HUES48 (cell line): ENCODE measurements around the gene IRF1.

Experiments used
- H3K27ac ChIP-seq: one replicate; pipeline ENCODE4 v1.7.0; 2013; ENCODE audit warnings: low read depth, low read length, inconsistent platforms
- H3K27me3 ChIP-seq: 2 replicates; pipeline ENCODE4 v1.6.1; 2013; ENCODE audit warnings: mild to moderate bottlenecking, low read length; ENCODE audit not compliant: control insufficient read depth, insufficient read depth
- H3K36me3 ChIP-seq: 2 replicates; pipeline ENCODE4 v1.6.1; 2013; ENCODE audit warnings: low read length; ENCODE audit not compliant: control insufficient read depth, insufficient read depth
- H3K4me1 ChIP-seq: 2 replicates; pipeline ENCODE4 v1.6.1; 2013; ENCODE audit warnings: mild to moderate bottlenecking, low read length; ENCODE audit not compliant: control insufficient read depth, insufficient read depth
- H3K4me3 ChIP-seq: 2 replicates; pipeline ENCODE4 v1.5.1; 2013; ENCODE audit warnings: mild to moderate bottlenecking, low read depth, low read length
- H3K9ac ChIP-seq: 2 replicates; pipeline ENCODE4 v1.6.1; 2013; ENCODE audit warnings: mild to moderate bottlenecking, low read depth, low read length, moderate library complexity
- H3K9me3 ChIP-seq: 2 replicates; pipeline ENCODE4 v1.6.1; 2013; ENCODE audit warnings: low read length; ENCODE audit not compliant: control insufficient read depth, insufficient read depth

IRF1 gene

DNA sequence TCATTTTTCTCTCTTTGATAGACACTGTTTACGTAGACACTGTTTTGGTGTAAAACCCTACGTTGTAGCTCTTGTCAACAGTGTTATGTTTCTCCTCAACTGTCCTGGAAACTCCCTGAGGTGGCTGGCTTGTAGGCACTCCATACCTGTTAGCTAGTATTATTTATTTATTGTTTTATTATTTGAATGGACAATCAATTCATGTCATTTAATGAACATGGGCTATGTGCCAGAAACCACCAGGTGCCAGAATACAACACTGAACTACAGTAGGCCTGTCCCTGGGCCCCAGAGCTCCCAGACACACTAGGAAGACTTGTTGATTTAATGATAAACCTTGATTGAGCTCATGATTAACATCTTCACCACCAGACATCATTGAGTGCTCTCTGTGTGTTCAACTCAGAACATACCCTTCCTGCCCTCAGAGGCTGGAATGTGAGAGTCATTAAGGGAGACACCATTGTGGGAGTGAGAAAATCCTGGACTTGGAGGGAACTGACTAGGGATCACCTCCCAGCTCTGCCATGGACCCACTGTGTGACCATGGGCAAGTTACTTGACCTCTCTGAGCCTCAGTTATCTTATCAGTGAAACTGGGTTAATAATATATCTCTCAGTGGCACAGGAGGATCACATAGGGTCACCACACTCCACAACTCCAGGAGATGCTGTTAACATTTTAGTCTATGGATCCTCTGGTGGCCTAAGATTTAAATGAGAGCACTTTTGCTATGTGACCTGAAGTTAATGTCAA, 19.2 kb downstream of the IRF1 start:
- H3K36me3 ChIP-seq = no peaks in the 10 kb centered on the region
- H3K9me3 ChIP-seq = no peaks in the 10 kb centered on the region
- H3K4me1 ChIP-seq = peaks cover 9% of the 10 kb centered on the region
- H3K4me3 ChIP-seq = no peak overlapping the region
- H3K27ac ChIP-seq = no peak overlapping the region
- H3K27me3 ChIP-seq = no peaks in the 10 kb centered on the region
- H3K9ac ChIP-seq = no peak overlapping the region

- H3K4me3 ChIP-seq = no peak overlapping the region
- H3K9me3 ChIP-seq = no peaks in the 10 kb centered on the region
- no peaks in the 10 kb centered on the region for H3K27me3 ChIP-seq
- no peaks in the 10 kb centered on the region for H3K36me3 ChIP-seq
- H3K27ac ChIP-seq = no peak overlapping the region
- H3K9ac ChIP-seq = no peak overlapping the region
- peaks cover 9% of the 10 kb centered on the region for H3K4me1 ChIP-seq
Measured at GRCh38 chr5:132470596-132470995, 20.0 kb downstream of the IRF1 start.

GRCh38 chr5:132470010-132470392, 20.6 kb downstream of the IRF1 start:
- no peak overlapping the region for H3K27ac ChIP-seq
- H3K9me3 ChIP-seq = no peaks in the 10 kb centered on the region
- no peaks in the 10 kb centered on the region for H3K27me3 ChIP-seq
- H3K4me1 ChIP-seq = peaks cover 10% of the 10 kb centered on the region
- H3K9ac ChIP-seq = no peak overlapping the region
- H3K4me3 ChIP-seq = no peak overlapping the region
- H3K36me3 ChIP-seq = no peaks in the 10 kb centered on the region

DNA sequence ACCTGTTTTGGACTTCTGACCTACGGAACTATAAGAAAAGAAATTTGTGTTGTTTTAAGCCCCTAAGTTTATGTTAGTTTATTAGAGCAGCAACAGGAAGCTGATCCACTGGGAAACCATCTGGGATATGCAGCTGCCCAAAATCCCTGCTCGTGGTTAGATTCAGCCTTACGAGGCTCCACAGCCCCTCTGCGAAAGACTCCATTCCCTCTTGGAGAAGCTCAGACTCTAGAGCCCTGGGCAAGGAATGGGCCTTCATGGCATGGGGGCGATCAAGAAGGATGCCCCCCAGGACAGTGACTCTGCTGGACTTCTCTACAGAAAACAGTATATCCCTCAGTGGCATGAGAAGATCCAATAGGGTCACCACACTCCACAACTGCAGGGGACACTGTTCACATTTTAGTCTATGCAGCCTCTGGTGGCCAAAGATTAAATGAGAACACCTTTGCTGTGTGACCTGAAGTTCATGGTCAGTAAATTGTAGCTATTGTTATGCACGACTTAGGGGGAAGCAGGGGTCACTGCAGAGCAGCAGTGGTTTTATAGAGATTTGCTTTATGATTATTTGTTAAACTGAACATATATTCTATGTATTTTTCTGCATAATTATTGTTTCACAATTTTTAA, 21.1 kb downstream of the IRF1 start:
- Histone ChIP-seq H3K9ac (no peak overlapping the region), H3K4me3 (no peak overlapping the region), H3K4me1 (peaks cover 10% of the 10 kb centered on the region), H3K27me3 (no peaks in the 10 kb centered on the region), H3K36me3 (no peaks in the 10 kb centered on the region), H3K9me3 (no peaks in the 10 kb centered on the region), H3K27ac (no peak overlapping the region)

DNA sequence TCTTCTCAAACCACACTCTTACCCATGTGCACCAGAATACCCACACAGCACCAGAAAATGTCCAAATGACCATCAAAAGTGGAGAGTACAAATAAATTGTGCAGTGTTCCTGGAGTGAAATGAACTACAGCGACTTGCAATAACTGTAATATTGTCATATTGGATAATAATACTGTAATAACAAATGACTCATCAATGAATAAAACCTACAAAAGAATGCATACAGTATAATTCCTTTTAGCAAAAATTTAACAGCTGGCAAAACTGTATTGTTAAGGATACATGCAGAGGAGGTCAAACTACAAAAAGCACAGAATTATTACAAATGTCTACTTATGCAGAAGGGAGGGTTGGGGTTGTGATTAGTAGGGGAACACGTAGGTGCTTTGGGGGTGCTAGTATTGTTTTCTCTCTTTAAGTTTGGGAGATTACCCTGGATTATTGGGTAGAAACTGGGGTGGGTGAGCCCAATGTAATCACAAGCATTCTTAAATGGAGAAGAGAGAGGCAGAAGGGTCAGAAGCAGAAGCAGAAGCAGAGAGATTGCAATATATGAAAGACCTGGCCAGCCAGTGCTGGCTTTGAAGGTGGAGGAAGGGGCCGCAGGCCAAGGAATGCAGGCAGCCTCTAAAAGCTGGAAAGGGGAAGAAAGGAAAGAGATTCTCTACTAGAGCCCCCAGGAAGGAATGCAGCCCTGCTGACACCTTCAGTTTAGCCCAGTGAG, 21.8 kb downstream of the IRF1 start:
- no peak overlapping the region for H3K4me3 ChIP-seq
- H3K36me3 ChIP-seq = no peaks in the 10 kb centered on the region
- H3K9me3 ChIP-seq = no peaks in the 10 kb centered on the region
- H3K4me1 ChIP-seq = peaks cover 15% of the 10 kb centered on the region
- H3K9ac ChIP-seq = no peak overlapping the region
- no peak overlapping the region for H3K27ac ChIP-seq
- H3K27me3 ChIP-seq = no peaks in the 10 kb centered on the region

DNA sequence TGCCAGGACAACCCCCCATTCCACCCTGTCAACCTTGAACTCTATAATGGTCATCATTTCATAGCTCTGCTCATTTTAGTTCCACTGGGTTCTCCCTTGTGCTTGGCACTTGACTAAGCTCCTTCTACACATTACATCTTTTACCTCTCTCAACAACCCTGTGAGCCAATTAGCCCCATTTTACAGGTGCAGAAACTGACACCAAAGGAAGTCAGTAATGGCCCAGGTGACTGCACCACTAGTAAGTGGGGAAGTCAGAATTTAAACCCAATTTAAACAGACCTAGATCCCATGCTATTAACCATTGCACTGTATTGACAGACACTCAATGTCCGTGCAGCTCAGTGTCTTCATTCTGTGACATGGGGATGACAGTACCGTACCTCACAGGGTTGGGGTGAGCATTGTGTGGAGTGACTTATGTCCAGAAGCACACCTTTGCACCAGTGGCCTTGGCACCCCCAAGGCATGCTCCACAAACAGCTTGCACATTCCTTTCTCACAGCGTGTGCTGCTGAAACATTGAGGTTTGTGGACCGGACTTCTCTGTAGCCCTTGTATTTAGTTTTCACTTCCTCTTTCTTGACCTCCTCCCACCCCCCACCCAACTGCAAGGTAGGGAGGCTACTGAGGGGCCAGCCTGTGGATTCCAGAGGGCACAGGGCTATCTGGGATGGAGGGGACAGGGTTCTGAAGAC, 23.1 kb downstream of the IRF1 start:
- Histone ChIP-seq H3K27ac (no peak overlapping the region), H3K9me3 (no peaks in the 10 kb centered on the region), H3K4me1 (peaks cover 15% of the 10 kb centered on the region), H3K9ac (no peak overlapping the region), H3K36me3 (no peaks in the 10 kb centered on the region), H3K27me3 (no peaks in the 10 kb centered on the region), H3K4me3 (no peak overlapping the region)

GRCh38 chr5:132466433-132467286, 23.9 kb downstream of the IRF1 start:
- Histone ChIP-seq H3K36me3 (no peaks in the 10 kb centered on the region), H3K27me3 (no peaks in the 10 kb centered on the region), H3K27ac (no peak overlapping the region), H3K9me3 (no peaks in the 10 kb centered on the region), H3K9ac (no peak overlapping the region), H3K4me3 (no peak overlapping the region), H3K4me1 (peaks cover 15% of the 10 kb centered on the region)

DNA sequence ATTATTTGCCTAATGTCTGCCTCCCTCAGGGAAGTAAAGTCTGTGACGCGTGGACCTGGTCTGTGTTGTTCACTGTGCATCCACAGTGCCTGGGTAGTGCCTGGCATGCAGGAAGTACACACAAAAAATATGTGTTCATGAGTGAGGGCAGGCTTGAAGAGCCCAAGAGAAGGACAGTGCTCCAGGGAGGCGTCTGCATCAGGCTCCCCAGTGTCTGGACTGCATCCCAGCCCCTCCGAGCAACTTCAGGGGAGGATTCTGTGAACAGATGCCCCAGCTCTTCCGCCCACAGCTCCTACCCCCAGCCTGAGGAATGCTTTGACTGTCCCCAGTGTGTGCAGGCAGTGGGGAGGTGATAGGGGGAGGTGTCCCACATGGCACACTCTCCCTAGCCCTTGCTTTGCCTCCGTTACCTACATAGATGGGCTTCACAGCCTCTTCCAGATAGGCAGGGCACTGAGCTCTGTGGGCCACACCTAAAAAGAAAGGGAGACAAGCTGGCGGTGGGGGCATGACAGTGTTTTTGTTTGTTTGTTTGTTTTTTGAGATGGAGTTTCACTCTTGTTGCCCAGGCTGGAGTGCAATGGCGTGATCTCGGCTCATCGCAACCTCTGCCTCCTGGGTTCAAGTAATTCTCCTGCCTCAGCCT, 25.4 kb downstream of the IRF1 start:
- Histone ChIP-seq H3K4me3 (no peak overlapping the region), H3K36me3 (no peaks in the 10 kb centered on the region), H3K27me3 (no peaks in the 10 kb centered on the region), H3K9ac (no peak overlapping the region), H3K27ac (no peak overlapping the region), H3K4me1 (peaks cover 15% of the 10 kb centered on the region), H3K9me3 (no peaks in the 10 kb centered on the region)

DNA sequence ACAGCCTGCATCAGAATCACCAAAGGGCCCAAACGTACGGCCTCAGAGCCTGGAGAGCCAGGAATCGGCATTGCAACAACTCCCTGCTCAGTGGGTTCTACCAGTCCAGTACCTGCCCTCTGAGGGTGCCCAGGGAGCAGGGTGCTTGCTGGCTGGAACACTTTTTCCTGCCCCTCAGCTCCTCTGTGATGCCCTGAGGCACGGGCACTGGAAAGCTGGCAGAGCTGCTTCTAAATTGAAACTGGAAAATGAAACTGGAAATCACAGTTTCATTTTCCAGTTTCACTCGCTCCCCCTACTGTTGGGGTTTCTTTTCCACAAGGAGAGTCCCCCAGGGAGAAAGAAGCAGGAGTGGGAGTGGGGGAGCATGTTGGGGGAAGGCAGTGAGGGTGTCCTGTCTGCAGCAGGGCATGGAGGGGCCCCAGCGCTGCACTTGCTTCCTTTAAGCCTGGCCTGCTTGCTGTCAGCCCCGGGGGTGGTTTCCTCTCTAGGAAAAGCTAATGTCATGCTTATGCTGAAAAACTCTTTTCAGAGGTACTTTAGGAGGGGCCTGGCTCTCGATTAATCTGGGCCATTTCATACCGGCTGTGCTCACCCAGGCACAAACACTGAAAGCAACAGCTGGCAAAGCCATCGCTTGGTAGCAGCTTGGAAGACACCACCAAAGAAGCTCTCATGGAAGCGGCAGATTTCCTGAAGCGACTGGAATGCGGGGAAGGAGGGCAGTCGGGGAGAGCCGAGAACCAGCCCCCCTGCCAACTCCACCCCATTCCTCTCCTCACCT, 26.2 kb downstream of the IRF1 start:
- no peaks in the 10 kb centered on the region for H3K9me3 ChIP-seq
- H3K9ac ChIP-seq = no peak overlapping the region
- H3K4me3 ChIP-seq = no peak overlapping the region
- peaks cover 15% of the 10 kb centered on the region for H3K4me1 ChIP-seq
- H3K27ac ChIP-seq = no peak overlapping the region
- H3K36me3 ChIP-seq = no peaks in the 10 kb centered on the region
- no peaks in the 10 kb centered on the region for H3K27me3 ChIP-seq
